ENCODE measurements around the gene TMEM132C. TPM values are rescaled to one million over a fixed set of nuclear protein-coding genes. Genes with fewer than 3 reads are reported as not detected.

TMEM132C gene
- total and polyA plus RNA-seq, 2 of the 4 experiments (the other 2 are of a cell fraction): not detected

DNA sequence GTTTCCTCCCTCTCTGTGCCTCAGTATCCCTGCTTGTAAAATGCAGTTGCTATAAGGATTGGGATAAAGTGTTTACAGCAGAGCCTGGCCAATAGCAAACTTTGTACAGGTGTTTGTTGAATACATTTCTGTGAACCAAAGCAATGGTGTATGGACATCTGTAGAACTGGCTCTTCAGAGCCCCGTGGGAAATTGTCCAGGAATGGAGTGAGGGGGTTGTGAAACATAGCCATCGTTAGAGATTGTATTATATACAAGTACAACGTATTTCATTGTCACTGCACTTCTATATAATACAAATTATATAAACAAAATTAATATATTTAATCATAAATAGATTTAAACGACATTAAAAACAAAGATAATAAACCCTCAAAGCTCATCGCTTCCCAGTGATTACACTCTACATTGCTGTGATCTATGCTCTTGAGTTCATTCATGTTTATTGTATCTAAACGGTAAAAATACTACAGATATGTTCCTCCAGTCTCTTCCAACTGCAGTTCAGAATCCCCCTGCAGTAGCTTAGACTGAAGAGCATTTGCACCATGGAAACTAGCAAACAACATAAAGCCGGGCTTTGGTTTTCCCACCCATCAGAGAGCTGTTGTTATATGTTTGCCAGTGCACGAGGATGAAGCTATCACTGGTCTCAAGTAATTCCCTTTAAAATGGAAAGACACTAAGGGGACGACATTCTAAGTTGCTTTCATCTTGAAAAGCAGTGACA is 216.7 kb downstream of the TMEM132C start:
- Histone ChIP-seq H3K4ac (ENCODE audit: low read depth, low read length) (no peak overlapping the region), H2BK20ac (ENCODE audit: low read depth, low read length) (no peak overlapping the region), H3K4me1 (ENCODE audit: control insufficient read depth, insufficient read depth, low read length) (no peaks in the 10 kb centered on the region), H3K9me1 (ENCODE audit: insufficient read depth, low read length) (no peaks in the 10 kb centered on the region), H3K4me3 (ENCODE audit: insufficient read depth, low read depth, low read length) (no peak overlapping the region), H3K9me3 (ENCODE audit: control insufficient read depth, insufficient read depth, low read length) (peaks cover 23% of the 10 kb centered on the region), H3K56ac (ENCODE audit: extremely low read depth, insufficient read depth, low read length) (no peak overlapping the region), H2AK9ac (replicated peaks; ENCODE audit: low read depth, low read length, poor library complexity) (no peak overlapping the region), H2AFZ (replicated peaks; ENCODE audit: low read length, poor library complexity) (no peak overlapping the region), H3K27me3 (ENCODE audit: control insufficient read depth, insufficient read depth, low read length) (no peaks in the 10 kb centered on the region), H4K8ac (ENCODE audit: low read depth in 2 of 2, low read length in 2 of 2) (no peak overlapping the region), H4K5ac (ENCODE audit: low read depth, low read length) (no peak overlapping the region), H3K18ac (ENCODE audit: low read depth, low read length) (no peak overlapping the region), H3K27ac (ENCODE audit: insufficient read depth, low read length) (no peak overlapping the region), H3K14ac (replicated peaks; ENCODE audit: low read depth, low read length) (no peak overlapping the region), H2AK5ac (ENCODE audit: low read depth, low read length) (no peak overlapping the region), H3K9ac (ENCODE audit: low read depth, low read length) (no peak overlapping the region), H4K91ac (ENCODE audit: insufficient read depth, low read depth, low read length) (no peak overlapping the region), H2BK120ac (ENCODE audit: low read depth, low read length) (no peak overlapping the region), H3K79me1 (ENCODE audit: low read depth in 1 of 2, low read length in 2 of 2) (no peaks in the 10 kb centered on the region), H2BK15ac (ENCODE audit: low read depth, low read length) (no peak overlapping the region), H2BK5ac (ENCODE audit: low read depth, low read length, poor library complexity, severe bottlenecking) (no peak overlapping the region), H3K36me3 (ENCODE audit: control insufficient read depth, insufficient read depth, low read length) (no peaks in the 10 kb centered on the region), H4K20me1 (ENCODE audit: insufficient read depth, low read length) (no peaks in the 10 kb centered on the region), H3K23ac (ENCODE audit: low read depth, low read length) (no peak overlapping the region), H3K4me2 (ENCODE audit: low read depth, low read length) (no peak overlapping the region)
- CTCF ChIA-PET: no interaction called here
- no TSS peak for BruUV-seq (replicated peaks)
- dilution Hi-C loops (cut with HindIII; ENCODE audit: low sequenced_read_pairs, unreplicated experiment): no loop called here
- ATAC-seq (ENCODE audit: low read depth): no peak
- WGBS, 2 experiments (ENCODE audit: extremely low coverage in 2 of 2, insufficient read length in 1 of 2): no CpG with 5 or more reads among the region's 9 CpGs
- in situ Hi-C loops (cut with MboI; ENCODE audit: low sequenced_read_pairs): no loop called here
- no peak for DNase-seq
- intact Hi-C loops (cut with micrococcal nuclease): no loop called here
- TF ChIP-seq MAZ (IDR thresholded peaks at IDR 0.05; ENCODE audit: borderline replicate concordance, low read depth, low read length): no peak
- TF ChIP-seq NFE2L2 (IDR thresholded peaks at IDR 0.05; ENCODE audit: low read depth, low read length): no peak
- TF ChIP-seq USF2 (IDR thresholded peaks at IDR 0.05; ENCODE audit: low read depth, low read length): no peak
- TF ChIP-seq SMC3 (IDR thresholded peaks at IDR 0.05; ENCODE audit: low read depth, low read length): no peak
- TF ChIP-seq RFX5 (IDR thresholded peaks at IDR 0.05; ENCODE audit: low read depth, low read length): no peak
- TF ChIP-seq, protein P1, sequence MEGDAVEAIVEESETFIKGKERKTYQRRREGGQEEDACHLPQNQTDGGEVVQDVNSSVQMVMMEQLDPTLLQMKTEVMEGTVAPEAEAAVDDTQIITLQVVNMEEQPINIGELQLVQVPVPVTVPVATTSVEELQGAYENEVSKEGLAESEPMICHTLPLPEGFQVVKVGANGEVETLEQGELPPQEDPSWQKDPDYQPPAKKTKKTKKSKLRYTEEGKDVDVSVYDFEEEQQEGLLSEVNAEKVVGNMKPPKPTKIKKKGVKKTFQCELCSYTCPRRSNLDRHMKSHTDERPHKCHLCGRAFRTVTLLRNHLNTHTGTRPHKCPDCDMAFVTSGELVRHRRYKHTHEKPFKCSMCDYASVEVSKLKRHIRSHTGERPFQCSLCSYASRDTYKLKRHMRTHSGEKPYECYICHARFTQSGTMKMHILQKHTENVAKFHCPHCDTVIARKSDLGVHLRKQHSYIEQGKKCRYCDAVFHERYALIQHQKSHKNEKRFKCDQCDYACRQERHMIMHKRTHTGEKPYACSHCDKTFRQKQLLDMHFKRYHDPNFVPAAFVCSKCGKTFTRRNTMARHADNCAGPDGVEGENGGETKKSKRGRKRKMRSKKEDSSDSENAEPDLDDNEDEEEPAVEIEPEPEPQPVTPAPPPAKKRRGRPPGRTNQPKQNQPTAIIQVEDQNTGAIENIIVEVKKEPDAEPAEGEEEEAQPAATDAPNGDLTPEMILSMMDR (conservative IDR thresholded peaks at IDR 0.05; ENCODE audit: low read depth, low read length): no peak
- no peak for TF ChIP-seq RAD21 (IDR thresholded peaks at IDR 0.05; ENCODE audit: low read length)
- no peak for TF ChIP-seq RCOR1 (IDR thresholded peaks at IDR 0.05; ENCODE audit: insufficient replicate concordance, low read length)
- no peak for TF ChIP-seq BHLHE40 (IDR thresholded peaks at IDR 0.05; ENCODE audit: low read depth, low read length)
- TF ChIP-seq CEBPB (IDR thresholded peaks at IDR 0.05; ENCODE audit: low read depth, low read length): no peak
- no peak for TF ChIP-seq ELK1 (IDR thresholded peaks at IDR 0.05; ENCODE audit: borderline replicate concordance, low read depth, low read length)
- TF ChIP-seq FOS (IDR thresholded peaks at IDR 0.05; ENCODE audit: low read depth, low read length): no peak
- TF ChIP-seq CHD1 (IDR thresholded peaks at IDR 0.05; ENCODE audit: low read depth, low read length): no peak
- TF ChIP-seq POLR2A (IDR thresholded peaks at IDR 0.05; ENCODE audit: low read depth, low read length): no peak
- TF ChIP-seq MAFK (IDR thresholded peaks at IDR 0.05; ENCODE audit: low read depth, low read length): no peak
- POLR2A ChIA-PET (ENCODE audit: unreplicated experiment): no interaction called here

All from IMR-90 (cell line).